ENCODE data around the gene SLC4A1. TPM values are rescaled to one million over a fixed set of nuclear protein-coding genes. Genes with fewer than 3 reads are reported as not detected.

The SLC4A1 gene
- total and polyA plus RNA-seq, 2 experiments from 2014 or later, result not detected

- WGBS (ENCODE audit: low lambda C conversion rate, missing lambda C conversion rate), result 76% methylated on average over 12 of the region's 12 CpGs
- no peak overlapping the region for H3K27ac ChIP-seq
These were observed 12.5 kb upstream of the SLC4A1 start for GRCh38 chr17:44280392-44280937.

GRCh38 chr17:44279666-44280391 is 11.9 kb upstream of the SLC4A1 start:
- H3K4me1 ChIP-seq (ENCODE audit: insufficient read depth), result no peaks in the 10 kb centered on the region
- H4K20me1 ChIP-seq (ENCODE audit: insufficient read depth, poor library complexity, severe bottlenecking), result no peaks in the 10 kb centered on the region
- no peaks in the 10 kb centered on the region for H3K79me2 ChIP-seq
- no peak overlapping the region for H3K4me3 ChIP-seq
- no peak overlapping the region for H3K4me2 ChIP-seq
- H3K9me3 ChIP-seq (ENCODE audit: low read depth), result no peaks in the 10 kb centered on the region
- WGBS (ENCODE audit: low lambda C conversion rate, missing lambda C conversion rate), result 47% methylated on average over 20 of the region's 20 CpGs
- TF ChIP-seq EZH2phosphoT487 (IDR thresholded peaks at IDR 0.05; ENCODE audit: low read depth, severe bottlenecking, unreplicated experiment) (no peak), CTCF (IDR thresholded peaks at IDR 0.05; ENCODE audit: poor library complexity) (no peak), EZH2 (IDR thresholded peaks at IDR 0.05; ENCODE audit: borderline replicate concordance) (no peak)
- no peaks in the 10 kb centered on the region for H3K27me3 ChIP-seq
- no peaks in the 10 kb centered on the region for H3K9me2 ChIP-seq (replicated peaks; ENCODE audit: insufficient read depth)
- H2AFZ ChIP-seq, result no peak overlapping the region
- no peak overlapping the region for H3K27ac ChIP-seq
- DNase-seq (ENCODE audit: low spot score), result peak; percentile 59
- no peaks in the 10 kb centered on the region for H3K36me3 ChIP-seq (replicated peaks; ENCODE audit: insufficient read depth, low read depth)

More at GRCh38 chr17:44280392-44280937, 12.5 kb upstream of the SLC4A1 start:
- Histone ChIP-seq H3K4me3 (no peak overlapping the region), H4K20me1 (ENCODE audit: insufficient read depth, poor library complexity, severe bottlenecking) (no peaks in the 10 kb centered on the region), H3K4me1 (ENCODE audit: insufficient read depth) (no peaks in the 10 kb centered on the region), H3K79me2 (no peaks in the 10 kb centered on the region), H3K36me3 (replicated peaks; ENCODE audit: insufficient read depth, low read depth) (no peaks in the 10 kb centered on the region), H3K27me3 (no peaks in the 10 kb centered on the region), H3K9me3 (ENCODE audit: low read depth) (no peaks in the 10 kb centered on the region), H2AFZ (no peak overlapping the region), H3K4me2 (no peak overlapping the region), H3K9me2 (replicated peaks; ENCODE audit: insufficient read depth) (no peaks in the 10 kb centered on the region)
- TF ChIP-seq EZH2phosphoT487 (IDR thresholded peaks at IDR 0.05; ENCODE audit: low read depth, severe bottlenecking, unreplicated experiment) (no peak), CTCF (IDR thresholded peaks at IDR 0.05; ENCODE audit: poor library complexity) (no peak), EZH2 (IDR thresholded peaks at IDR 0.05; ENCODE audit: borderline replicate concordance) (no peak)
- no peak for DNase-seq (ENCODE audit: low spot score)

GRCh38 chr17:44279346-44279665 is 11.4 kb upstream of the SLC4A1 start:
- no peaks in the 10 kb centered on the region for H3K9me3 ChIP-seq (ENCODE audit: low read depth)
- H3K4me3 ChIP-seq, result no peak overlapping the region
- no peak overlapping the region for H2AFZ ChIP-seq
- no peaks in the 10 kb centered on the region for H3K36me3 ChIP-seq (replicated peaks; ENCODE audit: insufficient read depth, low read depth)
- H4K20me1 ChIP-seq (ENCODE audit: insufficient read depth, poor library complexity, severe bottlenecking), result no peaks in the 10 kb centered on the region
- H3K27me3 ChIP-seq, result no peaks in the 10 kb centered on the region
- 100% methylated on average over 2 of the region's 2 CpGs for WGBS (ENCODE audit: low lambda C conversion rate, missing lambda C conversion rate)
- H3K79me2 ChIP-seq, result no peaks in the 10 kb centered on the region
- H3K4me2 ChIP-seq, result no peak overlapping the region
- no peak overlapping the region for H3K27ac ChIP-seq
- no peaks in the 10 kb centered on the region for H3K9me2 ChIP-seq (replicated peaks; ENCODE audit: insufficient read depth)
- TF ChIP-seq EZH2phosphoT487 (IDR thresholded peaks at IDR 0.05; ENCODE audit: low read depth, severe bottlenecking, unreplicated experiment) (no peak), EZH2 (IDR thresholded peaks at IDR 0.05; ENCODE audit: borderline replicate concordance) (no peak), CTCF (IDR thresholded peaks at IDR 0.05; ENCODE audit: poor library complexity) (no peak)
- H3K4me1 ChIP-seq (ENCODE audit: insufficient read depth), result no peaks in the 10 kb centered on the region
- DNase-seq (ENCODE audit: low spot score), result no peak
